Activated effector memory CD4-positive, alpha-beta T cell treated with anti-CD3 and anti-CD28 coated beads, Interleukin-2, amount 50 U/mL, for 16 hours (primary cell): ENCODE measurements around the gene ATXN1.

Source experiments
- DNase-seq: peaks from one replicate; pipeline ENCODE4 v3.0.0-alpha.2; 2020

The ATXN1 gene

DNA sequence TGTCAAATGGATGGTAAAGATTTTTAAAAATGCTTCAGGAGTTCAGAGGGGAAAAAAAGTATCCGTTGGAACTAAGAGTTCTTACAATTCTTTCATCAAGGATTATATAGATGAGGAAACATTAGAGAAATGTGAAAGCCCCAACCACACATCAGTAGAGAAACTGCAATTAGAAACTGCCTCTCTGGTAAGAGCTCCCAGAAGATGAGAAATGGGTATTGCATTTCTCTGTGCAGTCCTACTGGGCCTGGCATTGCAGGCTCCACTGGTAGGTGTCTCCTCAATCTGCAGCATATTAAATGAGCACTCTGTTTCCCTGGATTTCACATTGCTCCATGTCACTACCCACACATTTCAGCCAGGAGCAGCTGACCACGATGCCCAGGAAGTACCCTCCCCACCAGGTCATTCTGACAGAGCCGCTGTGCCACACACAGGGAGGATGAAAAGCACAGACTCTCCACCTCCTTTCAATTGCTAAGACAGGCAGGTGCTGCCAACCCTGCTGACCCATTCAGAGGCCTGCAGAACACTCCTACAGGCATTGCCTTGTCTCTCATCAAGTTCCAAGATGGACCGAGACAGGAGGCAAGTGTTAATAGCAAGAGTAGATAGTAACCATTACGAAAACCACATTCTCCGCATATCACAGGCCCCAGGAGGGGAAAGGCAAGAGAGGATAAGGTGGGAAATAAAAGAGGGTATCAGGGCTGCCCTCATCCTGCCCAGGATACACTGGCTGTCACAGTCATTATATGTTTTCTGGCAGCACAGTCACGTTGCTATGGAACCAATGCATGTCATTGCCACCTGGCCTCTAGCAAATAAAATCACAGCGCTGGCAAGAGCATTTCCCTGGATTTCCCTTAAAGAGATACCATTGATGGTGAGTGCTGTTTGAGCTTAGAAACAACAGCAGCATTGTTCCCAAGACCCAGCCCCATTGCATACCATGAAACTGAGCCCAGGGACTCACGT, 241.7 kb downstream of the ATXN1 start:
- DNase-seq = no peak

- DNase-seq = no peak
Measured at GRCh38 chr6:16518265-16518664, 243.0 kb downstream of the ATXN1 start.

DNA sequence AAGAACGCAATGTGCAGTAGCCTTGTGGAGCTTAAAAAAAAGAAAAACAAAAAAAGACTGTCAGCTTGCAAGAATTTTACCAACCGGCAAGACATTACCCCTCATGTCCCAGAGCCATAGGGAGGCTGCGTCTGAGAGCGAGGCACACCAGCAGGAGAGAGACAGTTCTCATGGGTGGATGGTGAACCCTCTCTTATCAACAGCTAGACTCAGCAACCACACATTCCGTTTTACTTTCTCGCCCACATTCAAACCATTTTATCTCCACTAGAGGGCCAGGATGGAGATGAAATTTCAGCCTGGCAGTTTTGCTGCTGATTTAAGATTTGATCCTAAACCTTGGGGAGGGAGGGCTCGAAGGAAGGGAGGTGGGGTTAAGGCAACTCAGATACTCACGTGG, 247.0 kb downstream of the ATXN1 start:
- no peak for DNase-seq

GRCh38 chr6:16512544-16513290, 248.5 kb downstream of the ATXN1 start:
- DNase-seq = no peak

- DNase-seq = peak; percentile 77
Measured at GRCh38 chr6:16511723-16512489, 249.4 kb downstream of the ATXN1 start.

GRCh38 chr6:16511040-16511660, 250.1 kb downstream of the ATXN1 start:
- no peak for DNase-seq

DNA sequence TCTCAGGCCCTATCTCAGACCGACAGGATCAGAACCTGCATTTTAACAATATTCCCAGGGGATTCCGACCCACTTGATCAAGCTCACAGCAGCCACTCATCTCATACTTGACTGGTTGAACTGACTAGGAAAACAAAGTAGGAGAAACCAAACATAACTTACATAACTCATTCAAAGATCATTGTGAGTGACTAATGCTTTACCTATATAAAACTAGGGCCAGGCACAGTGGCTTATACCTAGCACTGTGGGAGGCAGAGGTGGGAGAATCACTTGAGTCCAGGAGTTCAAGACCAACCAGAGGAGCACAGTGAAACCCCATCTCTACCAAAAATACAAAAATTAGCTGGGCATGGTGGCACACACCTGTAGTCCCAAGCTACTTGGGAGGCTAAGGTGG, 251.0 kb downstream of the ATXN1 start:
- no peak for DNase-seq

DNA sequence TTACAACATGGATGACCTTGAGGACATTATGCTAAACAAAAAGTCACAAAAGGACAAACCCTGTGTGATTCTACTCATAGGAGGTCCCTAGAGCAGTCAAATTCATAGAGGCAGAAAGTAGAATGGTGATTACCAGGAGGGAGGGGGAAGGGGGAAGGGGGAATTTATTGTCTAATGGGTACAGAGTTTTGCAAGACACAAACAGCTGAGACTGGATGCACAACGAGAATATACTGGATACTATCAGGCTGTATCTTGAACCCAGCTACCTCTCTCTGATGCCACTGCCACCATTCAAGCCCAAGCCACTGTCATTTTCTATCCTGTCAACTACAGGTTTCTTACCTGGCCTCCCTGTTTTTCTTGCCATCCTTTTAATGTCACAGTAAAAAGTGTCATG, 252.3 kb downstream of the ATXN1 start:
- no peak for DNase-seq

DNA sequence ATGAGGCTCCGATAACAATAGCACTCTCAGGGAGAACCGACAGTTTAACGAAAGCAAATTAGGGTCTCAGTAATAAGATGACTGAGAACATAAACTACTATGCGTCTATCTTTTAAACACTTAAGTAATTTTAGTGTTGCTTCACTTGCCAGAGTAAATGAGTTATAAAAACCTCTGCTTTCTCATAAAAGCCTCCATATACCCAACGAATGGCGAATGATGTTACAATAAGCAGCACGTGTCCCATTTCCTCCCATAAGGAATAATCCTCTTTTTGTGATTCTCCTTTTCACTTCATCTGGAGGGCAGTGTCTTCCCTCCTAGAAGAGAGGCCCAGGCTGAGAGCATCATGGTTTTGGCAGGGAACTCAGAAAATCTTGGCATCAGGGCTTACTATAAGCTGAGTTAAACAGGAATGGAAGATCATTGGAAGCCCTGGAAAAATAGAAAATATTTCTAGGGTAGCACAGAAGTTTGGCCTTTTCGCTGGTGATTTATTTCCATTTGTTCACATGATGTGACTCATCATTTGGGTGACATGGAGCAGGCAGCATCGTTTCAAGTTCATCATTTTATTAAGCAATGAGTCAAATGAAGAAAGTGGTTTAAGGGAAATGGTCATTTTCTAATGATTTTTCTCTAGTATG, 255.4 kb downstream of the ATXN1 start:
- DNase-seq = no peak

GRCh38 chr6:16504609-16505008, 256.7 kb downstream of the ATXN1 start:
- DNase-seq = no peak

DNA sequence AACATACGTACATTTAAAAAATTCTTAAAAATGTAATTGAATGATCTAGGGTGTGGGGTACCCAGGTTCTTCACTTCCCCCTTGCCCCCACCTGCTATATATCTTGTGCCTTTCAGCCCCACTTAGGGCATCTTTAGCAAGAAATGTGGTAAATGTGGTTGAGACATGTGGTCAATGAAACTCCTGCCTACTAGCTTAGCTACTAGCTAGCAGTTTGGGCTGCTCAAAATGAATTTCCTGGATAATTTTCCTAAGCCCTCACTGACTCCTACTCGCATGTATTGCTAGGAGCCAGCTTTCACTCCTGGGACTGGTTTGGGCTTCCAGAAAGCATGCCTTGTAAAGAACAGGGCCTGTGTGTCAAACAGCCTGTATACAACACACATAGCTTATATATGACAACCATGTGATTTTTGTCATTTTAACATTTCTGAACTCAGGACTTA, 257.3 kb downstream of the ATXN1 start:
- no peak for DNase-seq

GRCh38 chr6:16503241-16503775, 258.0 kb downstream of the ATXN1 start:
- no peak for DNase-seq

GRCh38 chr6:16498957-16499356, 262.3 kb downstream of the ATXN1 start:
- no peak for DNase-seq

DNA sequence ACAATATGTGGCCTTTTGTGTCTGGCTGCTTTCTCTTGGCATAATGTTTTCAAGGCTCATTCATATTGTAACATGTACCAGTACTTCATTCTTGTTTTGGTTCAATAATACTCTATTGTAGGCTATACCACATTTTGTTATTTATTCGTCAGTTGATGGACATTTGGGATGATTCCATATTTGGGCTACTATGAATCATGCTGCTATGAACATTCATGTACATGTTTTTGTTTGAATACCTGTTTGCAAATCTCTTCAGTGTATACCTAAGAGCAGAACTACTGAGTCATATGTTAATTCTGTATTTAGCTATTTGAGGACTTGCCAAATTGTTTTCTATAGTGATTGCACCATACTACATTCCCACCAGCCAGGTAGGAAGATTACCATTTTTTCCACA, 263.0 kb downstream of the ATXN1 start:
- no peak for DNase-seq

DNA sequence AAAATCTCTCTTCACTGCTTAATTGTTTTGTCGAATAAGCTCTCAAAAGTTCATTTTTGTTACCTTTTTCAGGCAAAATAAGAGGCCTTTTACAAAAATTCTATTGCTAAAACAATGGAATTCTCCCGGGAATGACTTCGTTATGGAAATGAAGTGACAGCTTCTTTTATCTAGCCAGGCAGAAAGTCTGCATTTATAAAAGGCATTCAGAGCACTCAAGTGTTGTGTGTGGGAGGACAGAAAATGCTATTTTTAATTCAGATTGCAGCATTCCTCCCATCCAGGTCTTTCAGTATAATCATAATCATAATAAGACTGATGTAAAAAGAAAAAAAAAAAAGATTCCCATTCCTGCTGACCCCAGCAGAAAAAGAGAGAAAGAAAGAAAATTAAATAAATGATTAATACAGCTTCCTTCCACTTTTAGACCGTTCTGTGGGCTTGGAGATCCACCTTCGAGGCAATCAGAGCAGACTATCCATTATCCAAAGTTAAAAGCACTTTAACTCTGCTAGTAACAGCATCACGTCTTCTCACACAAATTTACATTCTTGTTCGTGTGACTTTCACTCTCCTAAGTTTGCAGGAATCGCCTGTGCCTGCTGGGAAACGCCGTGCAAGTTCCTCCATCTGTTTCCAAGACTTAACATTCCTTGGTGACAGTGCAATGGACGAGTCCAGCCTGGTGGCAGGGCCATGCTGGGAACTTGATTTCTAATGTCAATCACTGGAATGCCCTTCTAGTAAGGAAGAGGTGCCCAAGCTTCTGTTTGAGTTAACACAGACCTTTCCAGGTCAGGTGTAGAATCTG, 264.1 kb downstream of the ATXN1 start:
- no peak for DNase-seq

GRCh38 chr6:16496210-16496609, 265.1 kb downstream of the ATXN1 start:
- DNase-seq = no peak

DNA sequence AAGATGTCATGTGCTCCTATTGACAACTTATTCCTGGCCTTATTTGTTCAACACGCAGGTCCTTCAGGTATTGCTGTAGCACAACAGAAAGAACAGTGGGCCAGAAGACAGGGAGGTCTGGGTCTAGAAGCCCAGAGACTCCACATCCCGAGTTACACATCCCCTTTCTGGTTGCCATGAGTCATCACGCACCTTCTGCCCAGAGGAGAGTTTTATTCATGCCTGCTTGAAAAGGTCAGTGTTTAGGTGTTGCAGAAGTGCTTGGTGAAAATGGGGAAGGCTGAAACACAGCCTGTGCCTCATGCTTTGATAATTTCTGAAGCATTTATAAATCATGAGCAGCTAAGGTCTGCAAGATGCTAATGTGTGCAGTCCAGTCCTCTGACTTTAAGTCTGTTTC, 266.5 kb downstream of the ATXN1 start:
- DNase-seq = no peak

- no peak for DNase-seq
Measured at GRCh38 chr6:16493802-16494201, 267.5 kb downstream of the ATXN1 start.

GRCh38 chr6:16493112-16493511, 268.1 kb downstream of the ATXN1 start:
- no peak for DNase-seq

- DNase-seq = no peak
Measured at GRCh38 chr6:16491666-16492313, 269.5 kb downstream of the ATXN1 start.
